Colonic mucosa (tissue), 4 donors: ENCODE data around the gene KCNJ6. TPM values are rescaled to one million over a fixed set of nuclear protein-coding genes. Genes with fewer than 3 reads are reported as not detected.

ENCODE experiments used
- DNase-seq: peaks from one replicate; pipeline ENCODE4 v3.0.0-alpha.2; 2020
- H3K27ac ChIP-seq: fragments of 200-600 bp; one replicate; pipeline ENCODE4 v1.8.0; 2021
- H3K27me3 ChIP-seq: fragments of 200-600 bp; one replicate; pipeline ENCODE4 v1.8.0; 2021
- H3K36me3 ChIP-seq: fragments of 200-600 bp; one replicate; pipeline ENCODE4 v1.8.0; 2021
- H3K4me1 ChIP-seq: fragments of 200-600 bp; one replicate; pipeline ENCODE4 v1.8.0; 2021; ENCODE audit warnings: mild to moderate bottlenecking
- H3K4me3 ChIP-seq: fragments of 200-600 bp; one replicate; pipeline ENCODE4 v1.8.0; 2021
- H3K9ac ChIP-seq, 2 donors: one replicate each; pipeline ENCODE4 v1.7.0; 2013; ENCODE audit warnings: control low read depth in 2 of 2, low read depth in 2 of 2, low read length in 2 of 2
- H3K9me3 ChIP-seq: fragments of 200-600 bp; one replicate; pipeline ENCODE4 v1.8.0; 2021
- intact Hi-C: fragments of 100-400 bp; cut with DNase I; formaldehyde crosslinking; loops from one replicate; pipeline ENCODE4 v1.14.1; 2022
- total RNA-seq, 2 donors: library from RNA; stranded (reverse); fragmentation: NEBNext Ultra II Directional in 1 of 2; extraction: Animal tissue kit (Norgen Biotek cat#: 25700) in 1 of 2; gene quantifications; one replicate each; pipeline ENCODE4 v1.2.1, GENCODE V29; 2021
- TF ChIP-seq, protein P1 (sequence below): fragments of 200-600 bp; IDR thresholded peaks from one replicate; pipeline ENCODE4 v1.8.0; 2022; ENCODE audit warnings: antibody characterized with exemption, mild to moderate bottlenecking
- donor health status: healthy.
- donor health status: DM: no; HTN: no; CAD: no.
- donor health status: DM: no; HTN: no; CAD: no.

KCNJ6 gene
- total RNA-seq, 2 donors from 2014 or later = 0.05 to 0.21 TPM

DNA sequence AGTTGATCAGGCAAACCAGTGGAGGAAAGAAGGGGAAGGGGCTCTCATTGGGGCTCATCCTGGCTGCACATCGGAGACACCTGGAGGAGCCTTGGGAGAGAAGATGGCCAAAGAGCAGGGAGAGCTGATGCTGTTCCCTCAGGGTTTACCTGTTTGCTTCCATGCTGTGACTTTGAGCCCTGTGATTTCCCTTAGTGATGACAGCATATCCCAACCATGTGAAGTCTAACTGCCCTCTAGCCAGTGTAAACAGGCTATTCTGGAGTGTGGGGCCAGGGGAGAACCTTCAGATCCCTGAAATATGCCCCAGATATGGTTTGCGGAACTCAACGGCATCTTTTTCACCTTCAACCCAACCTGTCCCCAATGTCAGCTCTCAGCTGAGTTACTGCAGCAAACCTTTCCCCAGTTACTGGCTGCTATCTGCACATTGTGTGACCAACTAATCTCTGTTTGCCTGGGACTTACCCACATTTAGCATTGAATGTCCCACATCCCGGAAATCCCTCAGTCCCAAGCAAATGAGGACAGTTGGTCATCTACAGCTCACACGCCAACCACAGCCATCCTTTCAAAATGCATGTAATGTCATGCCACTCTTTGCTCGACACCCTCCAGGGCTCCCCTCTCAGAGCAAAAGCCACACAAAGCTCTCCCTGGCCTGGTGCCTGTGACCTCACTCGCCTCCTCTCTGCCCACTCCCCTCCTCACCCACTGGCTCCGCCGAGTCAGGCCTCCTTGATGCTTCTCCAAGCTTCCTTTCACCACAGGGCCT is 242.3 kb downstream of the KCNJ6 start:
- Histone ChIP-seq H3K36me3 (no peaks in the 10 kb centered on the region), H3K27ac (no peak overlapping the region), H3K4me3 (no peak overlapping the region), H3K4me1 (no peaks in the 10 kb centered on the region), H3K27me3 (no peaks in the 10 kb centered on the region), H3K9ac (no peak overlapping the region), H3K9me3 (no peaks in the 10 kb centered on the region)
- TF ChIP-seq, protein P1, sequence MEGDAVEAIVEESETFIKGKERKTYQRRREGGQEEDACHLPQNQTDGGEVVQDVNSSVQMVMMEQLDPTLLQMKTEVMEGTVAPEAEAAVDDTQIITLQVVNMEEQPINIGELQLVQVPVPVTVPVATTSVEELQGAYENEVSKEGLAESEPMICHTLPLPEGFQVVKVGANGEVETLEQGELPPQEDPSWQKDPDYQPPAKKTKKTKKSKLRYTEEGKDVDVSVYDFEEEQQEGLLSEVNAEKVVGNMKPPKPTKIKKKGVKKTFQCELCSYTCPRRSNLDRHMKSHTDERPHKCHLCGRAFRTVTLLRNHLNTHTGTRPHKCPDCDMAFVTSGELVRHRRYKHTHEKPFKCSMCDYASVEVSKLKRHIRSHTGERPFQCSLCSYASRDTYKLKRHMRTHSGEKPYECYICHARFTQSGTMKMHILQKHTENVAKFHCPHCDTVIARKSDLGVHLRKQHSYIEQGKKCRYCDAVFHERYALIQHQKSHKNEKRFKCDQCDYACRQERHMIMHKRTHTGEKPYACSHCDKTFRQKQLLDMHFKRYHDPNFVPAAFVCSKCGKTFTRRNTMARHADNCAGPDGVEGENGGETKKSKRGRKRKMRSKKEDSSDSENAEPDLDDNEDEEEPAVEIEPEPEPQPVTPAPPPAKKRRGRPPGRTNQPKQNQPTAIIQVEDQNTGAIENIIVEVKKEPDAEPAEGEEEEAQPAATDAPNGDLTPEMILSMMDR = no peak
- intact Hi-C loops = no loop called here
- DNase-seq = no peak

DNA sequence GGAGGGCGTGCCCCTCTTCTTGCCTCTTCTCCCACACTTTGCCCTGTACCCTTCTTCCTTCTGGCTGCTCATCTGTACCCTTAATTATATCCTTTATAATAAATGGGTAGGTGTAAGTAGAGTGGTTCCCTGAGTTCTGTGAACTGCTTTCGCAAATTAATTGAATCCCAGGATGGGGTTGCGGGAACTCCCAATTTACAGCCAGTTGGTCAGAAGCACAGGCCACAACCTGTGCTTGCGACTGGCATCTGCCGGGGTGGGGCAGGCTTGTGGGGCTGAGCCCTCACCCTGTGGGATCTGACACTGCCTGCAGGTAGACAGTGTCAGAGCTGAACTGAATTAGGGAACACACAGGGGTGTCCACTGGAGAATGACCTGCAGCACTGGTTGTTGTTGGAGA is 244.9 kb downstream of the KCNJ6 start:
- Histone ChIP-seq H3K9me3 (no peaks in the 10 kb centered on the region), H3K27ac (no peak overlapping the region), H3K4me3 (no peak overlapping the region), H3K9ac (no peak overlapping the region), H3K36me3 (no peaks in the 10 kb centered on the region), H3K4me1 (no peaks in the 10 kb centered on the region), H3K27me3 (no peaks in the 10 kb centered on the region)
- TF ChIP-seq, protein P1 = no peak
- intact Hi-C loops = no loop called here
- DNase-seq = no peak

DNA sequence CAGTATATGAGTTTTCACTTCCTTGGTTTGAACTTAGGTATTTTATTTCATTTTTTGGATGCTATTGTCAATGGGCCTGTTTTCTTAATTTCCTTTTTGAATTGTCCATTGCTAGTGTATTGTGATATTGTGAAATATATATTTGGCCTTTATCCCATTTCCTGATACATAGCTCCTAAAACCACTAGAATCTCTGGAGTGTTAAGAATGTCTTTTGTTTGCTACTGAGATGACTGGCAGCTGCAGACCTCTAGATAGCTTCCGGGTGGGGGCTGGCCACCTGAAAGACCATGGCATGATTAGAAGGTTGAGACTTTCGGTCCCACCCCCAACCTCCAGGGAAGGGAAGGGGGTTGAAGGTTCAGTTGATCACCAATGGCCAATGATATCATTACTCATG is 245.4 kb downstream of the KCNJ6 start:
- TF ChIP-seq, protein P1 = no peak
- Histone ChIP-seq H3K4me1 (no peaks in the 10 kb centered on the region), H3K9me3 (no peaks in the 10 kb centered on the region), H3K27me3 (no peaks in the 10 kb centered on the region), H3K27ac (no peak overlapping the region), H3K36me3 (no peaks in the 10 kb centered on the region), H3K4me3 (no peak overlapping the region), H3K9ac (no peak overlapping the region)
- intact Hi-C loops = no loop called here
- no peak for DNase-seq

DNA sequence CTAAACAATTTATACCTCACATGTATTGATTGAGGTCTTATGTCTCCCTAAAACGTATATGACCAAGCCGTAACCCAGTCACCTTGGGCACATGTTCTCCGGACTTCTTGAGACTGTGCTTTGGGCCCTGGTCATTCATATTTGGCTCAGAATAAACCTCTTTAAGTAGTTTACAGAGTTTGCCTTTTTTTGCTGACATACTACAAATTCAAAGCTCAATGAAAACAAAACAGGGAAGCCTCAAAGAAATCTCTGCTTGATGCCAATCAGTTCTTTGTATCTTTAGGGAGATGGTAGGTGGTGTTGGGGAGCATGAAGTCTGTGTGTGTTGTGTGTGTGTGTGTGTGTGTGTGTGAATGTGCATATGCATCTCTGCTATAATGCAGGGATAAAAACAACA is 247.0 kb downstream of the KCNJ6 start:
- H3K27ac ChIP-seq = no peak overlapping the region

DNA sequence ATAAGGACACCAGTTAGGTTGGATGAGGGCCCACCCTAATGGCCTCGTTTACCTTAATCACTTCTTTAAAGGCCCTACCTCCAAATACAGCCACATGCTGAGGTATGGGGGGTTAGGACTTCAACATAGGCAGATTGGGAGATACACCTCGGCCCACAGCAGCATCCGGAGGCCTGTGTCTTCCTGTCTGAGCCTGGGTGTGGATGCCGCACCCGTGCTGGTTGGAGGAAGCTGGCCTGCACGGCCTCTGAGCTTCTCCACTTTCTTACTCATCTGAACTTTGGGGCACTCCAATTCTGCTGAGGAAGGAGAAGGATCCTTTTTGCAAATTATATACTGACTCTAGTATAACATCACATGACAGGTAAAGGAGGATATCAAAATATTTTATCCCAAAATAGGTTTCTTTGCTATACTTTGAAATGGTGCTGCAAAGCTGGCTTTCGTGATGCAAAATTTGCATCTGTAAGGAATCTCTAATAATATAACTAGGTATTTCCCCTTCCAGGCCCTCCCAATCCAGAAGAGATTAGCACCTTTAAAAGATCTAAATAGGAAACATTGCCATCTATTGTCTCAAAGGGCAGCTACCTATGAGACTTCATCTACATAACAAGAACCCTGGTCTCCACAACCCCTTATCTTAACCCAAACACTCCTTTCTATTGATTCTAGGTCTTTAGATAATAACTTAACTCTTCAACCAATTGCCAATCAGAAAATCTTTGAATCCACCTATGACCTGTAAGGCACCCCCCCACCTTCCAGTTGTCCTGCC is 247.6 kb downstream of the KCNJ6 start:
- no peak overlapping the region for H3K9ac ChIP-seq
- TF ChIP-seq, protein P1 = no peak
- H3K4me1 ChIP-seq = no peaks in the 10 kb centered on the region
- H3K9me3 ChIP-seq = no peaks in the 10 kb centered on the region
- DNase-seq = no peak
- intact Hi-C loops = no loop called here
- H3K27me3 ChIP-seq = no peaks in the 10 kb centered on the region
- H3K4me3 ChIP-seq = no peak overlapping the region
- no peaks in the 10 kb centered on the region for H3K36me3 ChIP-seq
- no peak overlapping the region for H3K27ac ChIP-seq

More for the DNA sequence above, 247.0 kb downstream of the KCNJ6 start:
- H3K27me3 ChIP-seq = no peaks in the 10 kb centered on the region
- TF ChIP-seq, protein P1 = no peak
- H3K4me1 ChIP-seq = no peaks in the 10 kb centered on the region
- no peak overlapping the region for H3K9ac ChIP-seq
- intact Hi-C loops = no loop called here
- H3K36me3 ChIP-seq = no peaks in the 10 kb centered on the region
- no peak overlapping the region for H3K4me3 ChIP-seq
- DNase-seq = no peak
- no peaks in the 10 kb centered on the region for H3K9me3 ChIP-seq
